ENCODE measurements around the gene CHURC1. TPM values are rescaled to one million over a fixed set of nuclear protein-coding genes. Genes with fewer than 3 reads are reported as not detected.
A peak's percentile ranks its signal among the peaks of the same experiment; 100 is the strongest.

The CHURC1 gene
- total RNA-seq, 2 donors from 2014 or later: 53.8 to 56.0 TPM

DNA sequence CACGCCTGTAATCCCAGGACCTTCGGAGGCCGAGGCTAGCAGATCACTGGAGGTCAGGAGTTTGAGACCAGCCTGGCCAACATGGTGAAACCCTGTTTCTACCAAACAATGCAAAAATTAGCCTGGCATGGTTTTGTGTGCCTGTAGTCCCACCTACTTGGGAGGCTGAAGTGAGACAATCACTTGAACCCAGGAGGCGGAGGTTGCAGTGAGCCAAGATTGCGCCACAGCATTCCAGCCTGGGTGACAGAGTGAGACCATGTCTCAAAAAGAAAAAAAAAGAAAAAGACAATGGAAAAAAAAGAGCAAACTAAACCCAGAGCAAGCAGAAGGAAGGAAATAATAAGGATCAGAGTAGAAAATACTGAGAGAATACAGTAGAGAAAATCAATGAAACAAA lies 5.4 kb downstream of the CHURC1 start:
- Mint-ChIP-seq H3K9me3 (no peaks in the 10 kb centered on the region), H3K36me3 (ENCODE audit: low read depth) (peaks cover 64% of the 10 kb centered on the region), H3K27ac (no peak overlapping the region), H3K4me1 (peaks cover 38% of the 10 kb centered on the region), H3K4me3 (no peak overlapping the region), H3K27me3 (no peaks in the 10 kb centered on the region)
- ATAC-seq (replicated peaks): no peak

- H3K4me1 Mint-ChIP-seq: peaks cover 32% of the 10 kb centered on the region
- no peaks in the 10 kb centered on the region for H3K27me3 Mint-ChIP-seq
- no peak overlapping the region for H3K27ac Mint-ChIP-seq
- H3K36me3 Mint-ChIP-seq (ENCODE audit: low read depth): peaks cover 62% of the 10 kb centered on the region
- no peaks in the 10 kb centered on the region for H3K9me3 Mint-ChIP-seq
- H3K4me3 Mint-ChIP-seq: peak overlapping the region; percentile 3
- no peak for ATAC-seq (replicated peaks)
These were observed 6.2 kb downstream of the CHURC1 start for GRCh38 chr14:64920465-64920864.

DNA sequence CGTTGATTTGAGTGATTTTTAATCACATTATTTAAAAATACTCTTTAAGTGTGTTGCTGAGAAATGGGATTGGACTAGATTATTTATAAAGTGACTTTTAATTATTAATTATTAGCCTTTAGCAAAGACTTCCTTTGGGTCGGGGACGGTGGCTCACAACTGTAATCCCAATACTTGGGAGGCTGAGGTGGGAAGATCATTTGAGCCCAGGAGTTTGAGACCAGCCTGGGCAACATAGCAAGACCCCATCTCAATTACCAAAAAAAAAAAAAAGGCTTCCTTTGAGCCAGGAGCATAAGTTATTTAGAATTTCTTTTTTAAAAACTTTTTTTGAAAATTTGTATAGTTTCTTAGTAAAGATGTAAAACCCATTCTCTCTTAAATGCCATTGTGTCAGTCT lies 8.8 kb downstream of the CHURC1 start:
- peaks cover 61% of the 10 kb centered on the region for H3K36me3 Mint-ChIP-seq (ENCODE audit: low read depth)
- ATAC-seq (replicated peaks): no peak
- H3K4me1 Mint-ChIP-seq: peaks cover 21% of the 10 kb centered on the region
- H3K27ac Mint-ChIP-seq: no peak overlapping the region
- no peaks in the 10 kb centered on the region for H3K9me3 Mint-ChIP-seq
- no peaks in the 10 kb centered on the region for H3K27me3 Mint-ChIP-seq
- H3K4me3 Mint-ChIP-seq: no peak overlapping the region

DNA sequence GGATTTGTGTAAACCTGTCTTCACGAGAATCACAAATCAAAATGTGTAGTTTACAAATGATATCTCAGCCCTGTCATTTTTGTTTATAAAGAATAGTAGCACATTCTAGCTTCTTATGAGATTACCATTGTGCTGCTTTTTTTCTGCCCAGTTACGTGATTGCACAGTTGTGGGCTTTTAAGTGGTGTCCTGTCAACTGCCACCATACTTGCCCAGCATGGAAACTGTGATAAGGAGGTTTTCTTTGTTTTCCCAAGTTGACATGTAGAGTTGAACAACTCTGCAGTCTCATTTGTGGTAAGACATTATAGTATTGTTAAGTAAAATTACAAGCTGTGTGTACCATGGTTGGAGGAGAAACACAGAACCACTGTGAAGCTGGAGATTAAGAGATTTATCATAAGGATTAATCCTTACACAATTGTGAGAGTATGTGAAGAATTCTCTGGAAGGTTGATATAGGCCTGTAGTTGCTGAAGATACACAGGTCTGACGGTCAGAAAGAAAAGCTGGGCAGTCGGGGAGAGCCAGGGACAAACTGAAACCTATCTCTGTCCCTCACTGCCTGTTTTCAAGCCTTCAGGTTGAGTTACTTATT lies 12.2 kb downstream of the CHURC1 start:
- Mint-ChIP-seq H3K36me3 (ENCODE audit: low read depth) (peaks cover 46% of the 10 kb centered on the region), H3K27me3 (no peaks in the 10 kb centered on the region), H3K27ac (no peak overlapping the region), H3K4me1 (peaks cover 7% of the 10 kb centered on the region), H3K4me3 (no peak overlapping the region), H3K9me3 (no peaks in the 10 kb centered on the region)
- no peak for ATAC-seq (replicated peaks)

GRCh38 chr14:64927031-64927430 lies 12.8 kb downstream of the CHURC1 start:
- no peak overlapping the region for H3K4me3 Mint-ChIP-seq
- H3K27ac Mint-ChIP-seq: no peak overlapping the region
- H3K9me3 Mint-ChIP-seq: no peaks in the 10 kb centered on the region
- no peaks in the 10 kb centered on the region for H3K27me3 Mint-ChIP-seq
- no peak for ATAC-seq (replicated peaks)
- peaks cover 4% of the 10 kb centered on the region for H3K4me1 Mint-ChIP-seq
- peaks cover 41% of the 10 kb centered on the region for H3K36me3 Mint-ChIP-seq (ENCODE audit: low read depth)

- ATAC-seq (replicated peaks): peak; percentile 90
- no peak overlapping the region for H3K4me3 Mint-ChIP-seq
- H3K9me3 Mint-ChIP-seq: no peaks in the 10 kb centered on the region
- no peaks in the 10 kb centered on the region for H3K27me3 Mint-ChIP-seq
- H3K36me3 Mint-ChIP-seq (ENCODE audit: low read depth): peaks cover 33% of the 10 kb centered on the region
- H3K4me1 Mint-ChIP-seq: peaks cover 4% of the 10 kb centered on the region
- H3K27ac Mint-ChIP-seq: no peak overlapping the region
These were observed 14.2 kb downstream of the CHURC1 start for GRCh38 chr14:64928239-64929013.

GRCh38 chr14:64929014-64929359 lies 14.7 kb downstream of the CHURC1 start:
- no peak overlapping the region for H3K4me3 Mint-ChIP-seq
- ATAC-seq (replicated peaks): no peak
- no peaks in the 10 kb centered on the region for H3K27me3 Mint-ChIP-seq
- peaks cover 4% of the 10 kb centered on the region for H3K4me1 Mint-ChIP-seq
- H3K9me3 Mint-ChIP-seq: no peaks in the 10 kb centered on the region
- peaks cover 28% of the 10 kb centered on the region for H3K36me3 Mint-ChIP-seq (ENCODE audit: low read depth)
- no peak overlapping the region for H3K27ac Mint-ChIP-seq

- ATAC-seq (replicated peaks): no peak
- Mint-ChIP-seq H3K27ac (no peak overlapping the region), H3K36me3 (ENCODE audit: low read depth) (peaks cover 16% of the 10 kb centered on the region), H3K4me3 (no peak overlapping the region), H3K4me1 (peaks cover 11% of the 10 kb centered on the region), H3K9me3 (no peaks in the 10 kb centered on the region), H3K27me3 (no peaks in the 10 kb centered on the region)
These were observed 16.0 kb downstream of the CHURC1 start for GRCh38 chr14:64930085-64930843.

GRCh38 chr14:64931123-64931522 lies 16.9 kb downstream of the CHURC1 start:
- peaks cover 8% of the 10 kb centered on the region for H3K36me3 Mint-ChIP-seq (ENCODE audit: low read depth)
- H3K4me1 Mint-ChIP-seq: peaks cover 16% of the 10 kb centered on the region
- H3K9me3 Mint-ChIP-seq: no peaks in the 10 kb centered on the region
- H3K27me3 Mint-ChIP-seq: no peaks in the 10 kb centered on the region
- no peak for ATAC-seq (replicated peaks)
- no peak overlapping the region for H3K4me3 Mint-ChIP-seq
- H3K27ac Mint-ChIP-seq: no peak overlapping the region

GRCh38 chr14:64932231-64932630 lies 18.0 kb downstream of the CHURC1 start:
- Mint-ChIP-seq H3K4me3 (no peak overlapping the region), H3K27ac (no peak overlapping the region), H3K9me3 (no peaks in the 10 kb centered on the region), H3K4me1 (peaks cover 12% of the 10 kb centered on the region), H3K36me3 (ENCODE audit: low read depth) (no peaks in the 10 kb centered on the region), H3K27me3 (no peaks in the 10 kb centered on the region)
- no peak for ATAC-seq (replicated peaks)

GRCh38 chr14:64934338-64934929 lies 20.2 kb downstream of the CHURC1 start:
- Mint-ChIP-seq H3K36me3 (ENCODE audit: low read depth) (peaks cover 9% of the 10 kb centered on the region), H3K4me1 (peaks cover 28% of the 10 kb centered on the region), H3K27ac (peak overlapping the region; percentile 44), H3K9me3 (no peaks in the 10 kb centered on the region), H3K27me3 (no peaks in the 10 kb centered on the region), H3K4me3 (peak overlapping the region; percentile 49)
- no peak for ATAC-seq (replicated peaks)

- Mint-ChIP-seq H3K36me3 (ENCODE audit: low read depth) (peaks cover 20% of the 10 kb centered on the region), H3K9me3 (no peaks in the 10 kb centered on the region), H3K4me1 (peaks cover 34% of the 10 kb centered on the region), H3K4me3 (peak overlapping the region; percentile 49), H3K27me3 (no peaks in the 10 kb centered on the region), H3K27ac (peak overlapping the region; percentile 44)
- ATAC-seq (replicated peaks): no peak
These were observed 21.3 kb downstream of the CHURC1 start for GRCh38 chr14:64935508-64935907.

DNA sequence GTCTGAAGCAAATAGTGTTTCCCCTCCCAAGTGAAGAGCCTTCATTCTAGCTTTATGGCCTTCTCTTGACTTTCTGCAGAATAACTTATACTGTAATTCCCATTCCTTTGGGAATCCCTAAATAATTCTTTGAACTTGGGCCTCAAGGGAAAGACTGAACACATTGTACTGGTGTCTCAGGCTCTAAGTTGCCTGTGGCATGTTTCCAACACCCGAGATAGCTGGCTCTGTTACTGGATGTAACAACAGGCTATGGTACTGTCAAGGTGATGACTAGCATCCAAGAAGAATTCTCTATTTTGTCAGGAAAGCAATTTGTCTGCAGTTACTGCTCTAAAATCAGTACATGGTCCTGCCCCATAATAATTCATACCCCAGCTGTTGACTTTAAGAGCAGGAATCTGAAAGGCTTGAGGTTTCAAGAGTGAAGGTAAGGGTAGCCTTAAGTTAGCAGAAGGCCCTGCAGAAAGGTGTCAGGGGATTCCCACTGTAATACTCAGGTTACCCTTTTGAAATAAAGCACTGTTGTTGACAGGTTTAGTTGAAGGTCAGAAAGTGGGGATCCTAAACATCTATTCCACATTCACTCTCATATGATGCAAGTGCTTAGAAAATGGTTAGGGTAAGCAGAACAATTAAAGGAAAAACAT lies 23.0 kb downstream of the CHURC1 start:
- Mint-ChIP-seq H3K36me3 (ENCODE audit: low read depth) (peaks cover 30% of the 10 kb centered on the region), H3K27ac (peak overlapping the region; percentile 44), H3K4me3 (no peak overlapping the region), H3K9me3 (no peaks in the 10 kb centered on the region), H3K4me1 (peaks cover 34% of the 10 kb centered on the region), H3K27me3 (no peaks in the 10 kb centered on the region)
- ATAC-seq (replicated peaks): no peak

GRCh38 chr14:64937821-64938193 lies 23.6 kb downstream of the CHURC1 start:
- Mint-ChIP-seq H3K9me3 (no peaks in the 10 kb centered on the region), H3K4me1 (peaks cover 34% of the 10 kb centered on the region), H3K27me3 (no peaks in the 10 kb centered on the region), H3K36me3 (ENCODE audit: low read depth) (peaks cover 31% of the 10 kb centered on the region), H3K4me3 (no peak overlapping the region), H3K27ac (peak overlapping the region; percentile 44)
- ATAC-seq (replicated peaks): no peak
